GM19438 (cell line): Measurements from ENCODE around the gene PRCP.
"Not testable (repeated sequence)": the region's sequence is repeated elsewhere in the genome, so short reads cannot be mapped to it uniquely, and the experiment has no call there.

Experiments
- ATAC-seq: cut with Tn5 transposase; IDR thresholded peaks from one replicate; pipeline ENCODE4 v1.9.1; 2021; ENCODE audit warnings: low read depth; ENCODE audit not compliant: unreplicated experiment

PRCP gene

DNA sequence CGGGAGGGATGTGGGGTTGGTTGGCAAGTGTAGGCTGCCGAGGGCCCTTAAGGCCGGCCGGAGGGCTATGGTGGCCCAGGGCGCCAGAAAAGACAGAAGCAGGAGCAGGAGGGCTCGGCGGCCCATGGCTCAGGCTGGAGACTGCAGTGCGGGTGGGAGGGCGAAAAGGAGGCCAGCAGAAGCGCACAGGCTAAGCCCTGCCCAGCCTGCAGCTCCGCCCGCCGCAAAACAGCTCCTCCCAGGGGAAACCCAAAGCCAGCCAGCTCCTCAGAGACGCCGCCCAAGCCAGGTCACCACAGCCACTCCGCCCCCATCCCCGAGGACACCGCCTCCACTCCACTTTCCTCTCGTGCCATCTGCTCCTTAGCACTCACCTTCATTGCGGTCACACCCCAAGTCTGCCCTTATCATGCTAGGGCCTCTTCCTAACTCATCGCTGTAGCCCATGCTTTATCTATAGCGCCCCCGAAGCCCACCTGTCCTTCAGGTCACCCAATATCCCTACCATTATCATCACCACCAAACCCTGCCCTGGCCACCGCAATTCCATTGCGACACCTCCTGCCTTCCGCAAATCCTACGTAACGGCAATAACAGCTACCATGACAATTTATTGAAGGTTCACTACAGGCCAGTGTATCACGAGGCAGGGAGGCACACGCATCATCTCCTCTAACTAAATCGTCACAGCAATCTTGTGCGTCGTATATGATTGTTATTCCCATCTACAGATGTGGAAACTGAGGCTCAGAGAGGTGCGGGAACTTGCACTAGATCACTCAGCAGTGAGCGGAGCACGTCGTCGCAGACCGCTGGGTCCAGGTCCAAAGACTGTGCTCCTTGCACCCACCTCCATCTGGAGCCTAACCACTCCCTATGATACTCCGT lies at the start of gene PRCP:
PRCP (minus strand) TSS at position 154 of the 888 bp plus-strand sequence; CDS start at position 126, 28 bp downstream.
- ATAC-seq = peak; percentile 70

GRCh38 chr11:82949352-82949751 lies 49.1 kb upstream of the PRCP start:
- no peak for ATAC-seq

DNA sequence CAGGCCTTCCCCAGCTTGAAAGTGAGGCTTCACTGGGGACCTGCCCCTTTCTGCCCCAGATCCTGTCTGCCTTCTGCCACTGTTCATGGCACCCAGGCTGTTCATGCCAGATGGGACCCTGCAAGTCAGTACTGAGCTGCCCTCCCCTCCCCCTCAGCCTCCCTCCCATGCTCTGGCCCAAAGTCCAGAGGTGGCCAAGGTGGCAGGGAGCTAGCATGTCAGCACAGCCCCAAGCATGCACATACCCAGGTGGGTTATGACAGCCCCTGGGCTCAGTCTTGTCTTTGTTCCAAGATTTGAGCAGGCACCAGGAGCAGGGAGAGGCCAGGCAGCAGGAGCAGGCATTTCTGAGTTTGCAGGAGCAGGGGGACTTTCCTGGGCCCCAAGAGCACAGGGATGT lies 45.5 kb upstream of the PRCP start:
- ATAC-seq = no peak

- not testable (repeated sequence) for ATAC-seq
Observed at GRCh38 chr11:82945041-82945440, 44.8 kb upstream of the PRCP start.

DNA sequence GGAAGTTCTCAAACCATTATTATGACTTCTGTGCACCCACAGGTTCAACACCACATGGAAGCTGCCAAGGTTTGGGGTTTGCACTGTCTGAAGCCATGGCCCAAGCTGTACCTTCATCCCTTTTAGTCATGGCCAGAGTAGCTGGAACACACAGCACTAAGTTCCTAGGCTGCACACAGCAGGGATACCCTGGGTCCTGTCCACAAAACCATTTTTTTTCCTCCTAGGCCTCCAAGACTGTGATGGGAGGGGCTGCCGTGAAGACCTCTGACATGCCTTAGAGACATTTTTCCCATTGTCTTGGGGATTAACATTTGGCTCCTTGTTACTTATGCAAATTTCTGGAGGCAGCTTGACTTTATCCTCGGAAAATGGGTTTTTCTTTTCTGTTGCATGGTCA lies 44.0 kb upstream of the PRCP start:
- no peak for ATAC-seq

DNA sequence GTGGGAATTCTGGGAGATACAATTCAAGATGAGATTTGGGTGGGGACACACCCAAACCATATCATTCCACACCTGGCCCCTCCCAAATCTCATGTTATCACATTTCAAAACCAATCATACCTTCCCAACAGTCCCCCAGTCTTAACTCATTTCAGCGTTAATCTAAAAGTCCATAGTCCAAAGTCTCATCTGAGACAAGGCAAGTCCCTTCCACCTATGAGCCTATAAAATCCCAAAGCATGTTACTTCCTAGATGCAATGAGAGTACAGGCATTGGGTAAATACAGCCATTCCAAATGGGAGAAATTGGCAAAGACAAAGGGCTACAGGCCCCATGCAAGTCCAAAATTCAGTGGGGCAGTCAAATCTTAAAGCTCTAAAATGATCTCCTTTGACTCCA lies 43.2 kb upstream of the PRCP start:
- ATAC-seq = not testable (repeated sequence)

- ATAC-seq = no peak
Observed at GRCh38 chr11:82942376-82942775, 42.1 kb upstream of the PRCP start.

GRCh38 chr11:82939456-82939855 lies 39.2 kb upstream of the PRCP start:
- no peak for ATAC-seq

GRCh38 chr11:82937554-82937953 lies 37.3 kb upstream of the PRCP start:
- ATAC-seq = no peak

GRCh38 chr11:82936261-82936660 lies 36.0 kb upstream of the PRCP start:
- ATAC-seq = no peak

- no peak for ATAC-seq
Observed at GRCh38 chr11:82932564-82932963, 32.3 kb upstream of the PRCP start.

GRCh38 chr11:82930734-82931133 lies 30.5 kb upstream of the PRCP start:
- ATAC-seq = no peak

- ATAC-seq = no peak
Observed at GRCh38 chr11:82930229-82930628, 30.0 kb upstream of the PRCP start.

DNA sequence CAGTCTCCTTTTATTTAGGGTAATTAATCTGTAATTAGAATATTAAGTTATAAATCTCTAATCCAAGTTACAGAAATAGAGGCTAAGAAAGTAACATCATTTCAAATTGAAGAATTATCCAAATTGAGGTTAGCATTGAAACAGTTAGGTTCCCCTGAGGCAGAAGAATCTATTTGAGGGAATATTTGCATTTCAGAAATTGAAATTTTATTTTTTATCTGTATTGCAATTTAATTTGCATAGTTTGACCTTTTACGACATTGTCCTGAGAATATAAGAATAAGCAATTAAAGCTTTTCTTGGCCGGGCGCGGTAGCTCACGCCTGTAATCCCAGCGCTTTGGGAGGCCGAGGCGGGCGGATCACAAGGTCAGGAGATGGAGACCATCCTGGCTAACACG lies 28.9 kb upstream of the PRCP start:
- no peak for ATAC-seq

- ATAC-seq = peak; percentile 74
Observed at GRCh38 chr11:82927264-82927880, 27.1 kb upstream of the PRCP start.

DNA sequence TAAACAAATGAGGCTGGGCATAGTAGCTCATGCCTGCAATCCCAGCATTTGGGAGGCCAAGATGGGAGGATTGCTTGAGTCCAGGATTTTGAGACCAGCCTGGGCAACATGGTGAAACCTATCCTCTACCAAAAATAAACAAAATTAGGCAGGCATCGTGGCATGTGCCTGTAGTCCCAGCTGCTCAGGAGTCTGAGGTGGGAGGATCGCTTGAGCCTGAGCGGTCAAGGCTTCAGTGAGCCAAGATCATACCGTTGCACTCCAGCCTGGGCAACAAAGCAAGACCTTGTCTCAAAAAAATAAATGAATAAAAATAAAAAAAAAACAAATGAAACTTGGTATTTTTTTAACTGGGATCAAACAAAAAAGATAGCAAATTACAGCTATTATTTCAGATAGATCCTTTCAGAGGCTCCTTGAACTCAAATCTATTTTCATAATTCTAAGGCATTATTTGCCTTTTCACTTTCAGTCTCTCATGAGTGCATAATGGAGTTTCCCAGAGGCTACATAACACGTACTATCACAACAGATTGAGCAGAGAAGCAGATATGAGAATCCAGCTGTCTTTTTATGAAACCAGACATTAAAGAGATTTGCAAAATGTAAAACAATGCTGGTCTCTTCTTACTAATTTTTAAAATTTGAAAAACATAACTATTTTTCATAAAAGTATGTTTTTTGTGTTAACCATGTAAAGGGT lies 24.4 kb upstream of the PRCP start:
- ATAC-seq = no peak

DNA sequence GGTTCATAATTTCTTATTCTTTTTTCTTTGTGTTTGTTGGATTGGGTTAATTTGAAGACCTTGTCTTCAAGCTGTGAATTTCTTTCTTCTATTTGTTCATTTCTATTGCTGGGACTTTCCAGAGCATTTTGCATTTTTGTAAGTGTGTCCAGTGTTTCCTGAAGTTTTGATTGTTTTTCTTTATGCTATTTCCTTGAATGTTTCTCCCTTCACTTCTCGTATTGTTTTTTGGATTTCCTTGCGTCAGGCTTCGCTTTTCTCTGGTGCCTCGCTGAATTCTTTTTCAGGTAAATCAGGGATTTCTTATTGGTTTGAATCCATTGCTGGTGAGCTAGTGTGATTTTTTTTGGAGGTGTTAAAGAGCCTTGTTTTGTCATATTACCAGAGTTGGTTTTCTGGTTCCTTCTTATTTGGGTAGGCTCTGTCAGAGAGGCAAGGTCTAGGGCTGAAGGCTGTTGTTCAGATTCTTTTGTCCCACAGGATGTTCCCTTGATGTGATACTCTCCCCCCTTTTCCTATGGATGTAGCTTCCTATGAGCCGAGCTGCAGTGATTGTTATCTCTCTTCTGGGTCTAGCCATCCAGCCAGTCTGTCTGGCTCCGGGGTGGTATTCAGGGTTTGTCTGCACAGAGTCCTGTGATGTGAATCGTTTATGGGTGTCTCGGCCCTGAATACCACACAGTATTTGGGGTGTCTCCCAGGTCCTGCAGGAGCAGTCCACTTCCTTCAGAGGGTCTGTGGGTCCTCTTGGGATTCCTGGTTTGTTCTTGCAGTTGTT lies 22.4 kb upstream of the PRCP start:
- not testable (repeated sequence) for ATAC-seq

- ATAC-seq = not testable (repeated sequence)
Observed at GRCh38 chr11:82920227-82920626, 20.0 kb upstream of the PRCP start.

DNA sequence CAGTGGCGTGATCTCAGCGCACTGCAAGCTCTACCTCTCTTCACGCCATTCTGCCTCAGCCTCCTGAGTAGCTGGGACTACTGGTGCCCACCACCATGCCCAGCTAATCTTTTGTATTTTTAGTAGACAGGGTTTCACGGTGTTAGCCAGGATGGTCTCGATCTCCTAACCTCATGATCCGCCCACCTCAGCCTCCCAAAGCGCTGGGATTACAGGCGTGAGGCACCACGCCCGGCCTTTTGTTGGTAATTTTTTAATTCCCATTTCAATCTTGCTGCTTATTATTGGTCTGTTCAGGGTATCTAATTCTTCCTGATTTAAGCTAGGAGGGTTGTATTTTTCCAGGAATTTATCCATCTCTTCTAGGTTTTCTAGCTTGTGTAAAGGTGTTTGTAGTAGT lies 19.6 kb upstream of the PRCP start:
- ATAC-seq = not testable (repeated sequence)

DNA sequence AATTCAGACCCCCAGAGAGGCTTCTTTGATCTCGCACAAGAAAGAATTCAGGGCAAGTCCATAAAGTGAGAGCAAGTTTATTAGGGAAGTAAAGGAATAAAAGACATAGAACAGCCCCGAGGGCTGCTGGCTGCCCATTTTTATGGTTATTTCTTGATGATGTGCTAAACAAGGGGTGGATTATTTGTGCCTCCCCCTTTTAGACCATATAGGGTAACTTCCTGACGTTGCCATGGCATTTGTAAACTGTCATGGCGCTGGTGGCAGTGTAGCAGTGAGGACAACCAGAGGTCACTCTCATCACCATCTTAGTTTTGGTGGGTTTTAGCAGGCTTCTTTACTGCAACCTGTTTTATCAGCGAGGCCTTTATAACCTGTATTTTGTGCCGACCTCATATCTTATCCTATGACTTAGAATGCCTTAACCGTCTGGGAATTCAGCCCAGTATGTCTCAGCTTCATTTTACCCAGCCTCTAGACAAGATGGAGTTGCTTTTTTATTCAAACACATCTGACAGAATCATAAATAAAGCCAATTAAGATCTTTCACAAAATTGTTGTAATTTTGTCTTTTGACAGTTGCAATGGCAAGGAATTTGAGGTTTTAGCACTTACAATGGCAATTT lies 8.9 kb upstream of the PRCP start:
- no peak for ATAC-seq
